ENCODE results near the gene ATP5MG. TPM values are rescaled to one million over a fixed set of nuclear protein-coding genes. Genes with fewer than 3 reads are reported as not detected.

Gene ATP5MG
- total and polyA plus RNA-seq, 10 of the 15 experiments (the other 5 are each of a cell fraction or from before 2014, with no cell fraction given): 211 to 2,276 (median 633) TPM

DNA sequence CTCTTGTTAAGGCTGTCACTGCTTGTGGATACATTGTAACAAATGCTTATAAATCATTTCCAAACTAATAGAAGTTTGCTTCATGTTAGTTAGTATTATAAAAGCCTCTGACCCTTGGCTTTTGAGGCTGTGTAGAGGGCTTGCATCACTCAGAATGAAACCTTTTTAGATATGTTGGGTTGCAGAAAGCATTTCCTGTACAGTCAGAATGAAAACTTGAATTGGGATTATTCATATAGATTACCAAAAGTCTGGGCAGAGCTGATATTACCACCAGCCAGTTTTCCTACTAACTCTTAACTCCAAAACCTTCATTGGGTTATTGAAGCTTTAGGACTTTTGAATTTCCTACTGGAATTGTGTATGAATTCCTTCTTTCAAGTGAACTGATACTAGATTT, 46.9 kb downstream of the ATP5MG start (continued):
- TF ChIP-seq, protein P1, sequence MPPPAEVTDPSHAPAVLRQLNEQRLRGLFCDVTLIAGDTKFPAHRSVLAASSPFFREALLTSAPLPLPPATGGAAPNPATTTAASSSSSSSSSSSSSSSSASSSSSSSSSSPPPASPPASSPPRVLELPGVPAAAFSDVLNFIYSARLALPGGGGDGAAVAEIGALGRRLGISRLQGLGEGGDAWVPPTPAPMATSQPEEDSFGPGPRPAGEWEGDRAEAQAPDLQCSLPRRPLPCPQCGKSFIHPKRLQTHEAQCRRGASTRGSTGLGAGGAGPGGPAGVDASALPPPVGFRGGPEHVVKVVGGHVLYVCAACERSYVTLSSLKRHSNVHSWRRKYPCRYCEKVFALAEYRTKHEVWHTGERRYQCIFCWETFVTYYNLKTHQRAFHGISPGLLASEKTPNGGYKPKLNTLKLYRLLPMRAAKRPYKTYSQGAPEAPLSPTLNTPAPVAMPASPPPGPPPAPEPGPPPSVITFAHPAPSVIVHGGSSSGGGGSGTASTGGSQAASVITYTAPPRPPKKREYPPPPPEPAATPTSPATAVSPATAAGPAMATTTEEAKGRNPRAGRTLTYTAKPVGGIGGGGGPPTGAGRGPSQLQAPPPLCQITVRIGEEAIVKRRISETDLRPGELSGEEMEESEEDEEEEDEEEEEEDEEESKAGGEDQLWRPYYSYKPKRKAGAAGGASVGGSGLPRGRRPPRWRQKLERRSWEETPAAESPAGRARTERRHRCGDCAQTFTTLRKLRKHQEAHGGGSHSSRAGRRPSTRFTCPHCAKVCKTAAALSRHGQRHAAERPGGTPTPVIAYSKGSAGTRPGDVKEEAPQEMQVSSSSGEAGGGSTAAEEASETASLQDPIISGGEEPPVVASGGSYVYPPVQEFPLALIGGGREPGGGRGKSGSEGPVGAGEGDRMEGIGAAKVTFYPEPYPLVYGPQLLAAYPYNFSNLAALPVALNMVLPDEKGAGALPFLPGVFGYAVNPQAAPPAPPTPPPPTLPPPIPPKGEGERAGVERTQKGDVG (CRISPR knock-in tag; IDR thresholded peaks at IDR 0.05): no peak
- TF ChIP-seq, protein P2, sequence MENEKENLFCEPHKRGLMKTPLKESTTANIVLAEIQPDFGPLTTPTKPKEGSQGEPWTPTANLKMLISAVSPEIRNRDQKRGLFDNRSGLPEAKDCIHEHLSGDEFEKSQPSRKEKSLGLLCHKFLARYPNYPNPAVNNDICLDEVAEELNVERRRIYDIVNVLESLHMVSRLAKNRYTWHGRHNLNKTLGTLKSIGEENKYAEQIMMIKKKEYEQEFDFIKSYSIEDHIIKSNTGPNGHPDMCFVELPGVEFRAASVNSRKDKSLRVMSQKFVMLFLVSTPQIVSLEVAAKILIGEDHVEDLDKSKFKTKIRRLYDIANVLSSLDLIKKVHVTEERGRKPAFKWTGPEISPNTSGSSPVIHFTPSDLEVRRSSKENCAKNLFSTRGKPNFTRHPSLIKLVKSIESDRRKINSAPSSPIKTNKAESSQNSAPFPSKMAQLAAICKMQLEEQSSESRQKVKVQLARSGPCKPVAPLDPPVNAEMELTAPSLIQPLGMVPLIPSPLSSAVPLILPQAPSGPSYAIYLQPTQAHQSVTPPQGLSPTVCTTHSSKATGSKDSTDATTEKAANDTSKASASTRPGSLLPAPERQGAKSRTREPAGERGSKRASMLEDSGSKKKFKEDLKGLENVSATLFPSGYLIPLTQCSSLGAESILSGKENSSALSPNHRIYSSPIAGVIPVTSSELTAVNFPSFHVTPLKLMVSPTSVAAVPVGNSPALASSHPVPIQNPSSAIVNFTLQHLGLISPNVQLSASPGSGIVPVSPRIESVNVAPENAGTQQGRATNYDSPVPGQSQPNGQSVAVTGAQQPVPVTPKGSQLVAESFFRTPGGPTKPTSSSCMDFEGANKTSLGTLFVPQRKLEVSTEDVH (IDR thresholded peaks at IDR 0.05; ENCODE audit: low read depth, partially characterized antibody): no peak
- TF ChIP-seq IRF4 (IDR thresholded peaks at IDR 0.05; ENCODE audit: low read depth, low read length) (peak; percentile 97), TAF1 (IDR thresholded peaks at IDR 0.05; ENCODE audit: borderline replicate concordance, low read depth, low read length) (no peak), EZH2 (IDR thresholded peaks at IDR 0.05; ENCODE audit: borderline replicate concordance, control insufficient read depth, low read depth, low read length) (no peak), KAT2A (conservative IDR thresholded peaks at IDR 0.05; ENCODE audit: control insufficient read depth, low read depth, low read length) (no peak), ZNF207 (IDR thresholded peaks at IDR 0.05; ENCODE audit: borderline replicate concordance) (no peak), CEBPZ (IDR thresholded peaks at IDR 0.05; ENCODE audit: low read depth, low read length) (no peak), TBL1XR1 (IDR thresholded peaks at IDR 0.05; ENCODE audit: low read depth, low read length) (no peak), PAX8 (IDR thresholded peaks at IDR 0.05) (no peak), NFXL1 (IDR thresholded peaks at IDR 0.05; ENCODE audit: borderline replicate concordance) (no peak), FOXM1 (IDR thresholded peaks at IDR 0.05; ENCODE audit: low read depth, low read length) (peak; percentile 93; the same call in 1 of the 2 replicates), CHD1 (IDR thresholded peaks at IDR 0.05; ENCODE audit: low read depth, low read length) (no peak), SREBF1 (IDR thresholded peaks at IDR 0.05; ENCODE audit: low read length) (no peak), BHLHE40 (IDR thresholded peaks at IDR 0.05; ENCODE audit: borderline replicate concordance in 1 of 2, low read depth in 2 of 2, low read length in 1 of 2) (peak in 1 of 2 experiments; percentile 25; a peak in 2 of 4 replicates), BRCA1 (IDR thresholded peaks at IDR 0.05; ENCODE audit: low read depth, low read length) (no peak), JUNB (IDR thresholded peaks at IDR 0.05) (peak; percentile 99), PAX5 (IDR thresholded peaks at IDR 0.05; ENCODE audit: borderline replicate concordance, low read depth, low read length) (peak; percentile 69), ZZZ3 (IDR thresholded peaks at IDR 0.05; ENCODE audit: control insufficient read depth, insufficient read length, low read depth) (no peak), CBX3 (IDR thresholded peaks at IDR 0.05; ENCODE audit: borderline replicate concordance, low read depth) (no peak)
- TF ChIP-seq, protein P3, sequence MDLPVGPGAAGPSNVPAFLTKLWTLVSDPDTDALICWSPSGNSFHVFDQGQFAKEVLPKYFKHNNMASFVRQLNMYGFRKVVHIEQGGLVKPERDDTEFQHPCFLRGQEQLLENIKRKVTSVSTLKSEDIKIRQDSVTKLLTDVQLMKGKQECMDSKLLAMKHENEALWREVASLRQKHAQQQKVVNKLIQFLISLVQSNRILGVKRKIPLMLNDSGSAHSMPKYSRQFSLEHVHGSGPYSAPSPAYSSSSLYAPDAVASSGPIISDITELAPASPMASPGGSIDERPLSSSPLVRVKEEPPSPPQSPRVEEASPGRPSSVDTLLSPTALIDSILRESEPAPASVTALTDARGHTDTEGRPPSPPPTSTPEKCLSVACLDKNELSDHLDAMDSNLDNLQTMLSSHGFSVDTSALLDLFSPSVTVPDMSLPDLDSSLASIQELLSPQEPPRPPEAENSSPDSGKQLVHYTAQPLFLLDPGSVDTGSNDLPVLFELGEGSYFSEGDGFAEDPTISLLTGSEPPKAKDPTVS (IDR thresholded peaks at IDR 0.05; ENCODE audit: low read depth, low read length): no peak

Measured in GM12878 (cell line).